ENCODE measurements around the gene SEMA7A.
"Not testable (repeated sequence)": the region's sequence is repeated elsewhere in the genome, so short reads cannot be mapped to it uniquely, and the experiment has no call there.

Gene SEMA7A, protein sequence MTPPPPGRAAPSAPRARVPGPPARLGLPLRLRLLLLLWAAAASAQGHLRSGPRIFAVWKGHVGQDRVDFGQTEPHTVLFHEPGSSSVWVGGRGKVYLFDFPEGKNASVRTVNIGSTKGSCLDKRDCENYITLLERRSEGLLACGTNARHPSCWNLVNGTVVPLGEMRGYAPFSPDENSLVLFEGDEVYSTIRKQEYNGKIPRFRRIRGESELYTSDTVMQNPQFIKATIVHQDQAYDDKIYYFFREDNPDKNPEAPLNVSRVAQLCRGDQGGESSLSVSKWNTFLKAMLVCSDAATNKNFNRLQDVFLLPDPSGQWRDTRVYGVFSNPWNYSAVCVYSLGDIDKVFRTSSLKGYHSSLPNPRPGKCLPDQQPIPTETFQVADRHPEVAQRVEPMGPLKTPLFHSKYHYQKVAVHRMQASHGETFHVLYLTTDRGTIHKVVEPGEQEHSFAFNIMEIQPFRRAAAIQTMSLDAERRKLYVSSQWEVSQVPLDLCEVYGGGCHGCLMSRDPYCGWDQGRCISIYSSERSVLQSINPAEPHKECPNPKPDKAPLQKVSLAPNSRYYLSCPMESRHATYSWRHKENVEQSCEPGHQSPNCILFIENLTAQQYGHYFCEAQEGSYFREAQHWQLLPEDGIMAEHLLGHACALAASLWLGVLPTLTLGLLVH

DNA sequence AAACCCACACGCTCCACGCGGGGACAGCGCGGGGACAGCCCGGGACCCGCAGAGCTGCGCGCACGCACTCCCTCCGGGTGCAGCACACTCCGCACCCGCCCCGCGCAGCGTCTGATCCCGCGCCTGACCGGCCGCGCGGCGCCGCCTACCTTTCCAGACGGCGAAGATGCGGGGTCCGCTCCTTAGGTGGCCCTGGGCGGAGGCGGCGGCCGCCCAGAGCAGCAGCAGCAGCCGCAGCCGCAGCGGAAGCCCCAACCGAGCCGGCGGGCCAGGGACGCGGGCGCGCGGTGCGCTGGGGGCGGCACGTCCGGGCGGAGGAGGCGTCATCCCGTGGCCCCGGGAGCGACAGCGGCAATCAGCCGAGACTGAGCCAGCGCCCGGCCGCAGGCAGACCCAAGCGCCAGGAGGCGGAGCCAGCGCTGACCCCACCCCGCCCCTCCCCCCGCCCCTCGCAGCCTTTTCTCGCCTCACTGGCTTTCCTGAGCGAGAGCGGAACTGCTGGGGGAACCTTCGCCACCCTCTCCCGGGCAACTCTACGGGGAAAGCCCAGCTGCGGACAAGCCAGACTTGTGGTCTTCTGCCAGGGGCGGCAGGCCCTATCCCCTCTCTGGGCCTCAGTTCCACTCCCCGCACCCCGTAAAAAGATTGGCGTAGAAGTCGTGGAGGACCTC lies at the start of gene SEMA7A:
SEMA7A (minus strand) TSS at position 367 of the 671 bp plus-strand sequence; CDS start at position 327, 40 bp downstream.
- peak; percentile 70 to 76 for DNase-seq (ENCODE audit: low read depth in 2 of 2)

- no peak for DNase-seq (ENCODE audit: low read depth in 2 of 2)
Measured at GRCh38 chr15:74482661-74483060, 48.9 kb upstream of the SEMA7A start.

DNA sequence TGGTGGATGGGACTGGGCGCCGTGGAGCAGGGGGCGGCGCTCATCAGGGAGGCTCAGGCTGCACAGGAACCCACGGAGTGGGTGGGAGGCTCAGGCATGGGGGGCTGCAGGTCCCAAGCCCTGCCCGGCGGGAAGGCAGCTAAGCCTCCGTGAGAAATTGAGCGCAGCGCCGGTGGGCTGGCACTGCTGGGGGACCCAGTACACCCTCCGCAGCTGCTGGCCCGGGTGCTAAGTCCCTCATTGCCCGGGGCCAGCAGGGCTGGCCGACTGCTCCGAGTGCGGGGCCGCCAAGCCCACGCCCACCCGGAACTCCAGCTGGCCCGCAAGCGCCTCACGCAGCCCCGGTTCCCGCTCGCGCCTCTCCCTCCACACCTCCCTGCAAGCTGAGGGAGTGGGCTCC lies 46.6 kb upstream of the SEMA7A start:
- DNase-seq (ENCODE audit: low read depth in 2 of 2): not testable (repeated sequence)

- DNase-seq (ENCODE audit: low read depth in 2 of 2): not testable (repeated sequence)
Measured at GRCh38 chr15:74471621-74472020, 37.9 kb upstream of the SEMA7A start.

DNA sequence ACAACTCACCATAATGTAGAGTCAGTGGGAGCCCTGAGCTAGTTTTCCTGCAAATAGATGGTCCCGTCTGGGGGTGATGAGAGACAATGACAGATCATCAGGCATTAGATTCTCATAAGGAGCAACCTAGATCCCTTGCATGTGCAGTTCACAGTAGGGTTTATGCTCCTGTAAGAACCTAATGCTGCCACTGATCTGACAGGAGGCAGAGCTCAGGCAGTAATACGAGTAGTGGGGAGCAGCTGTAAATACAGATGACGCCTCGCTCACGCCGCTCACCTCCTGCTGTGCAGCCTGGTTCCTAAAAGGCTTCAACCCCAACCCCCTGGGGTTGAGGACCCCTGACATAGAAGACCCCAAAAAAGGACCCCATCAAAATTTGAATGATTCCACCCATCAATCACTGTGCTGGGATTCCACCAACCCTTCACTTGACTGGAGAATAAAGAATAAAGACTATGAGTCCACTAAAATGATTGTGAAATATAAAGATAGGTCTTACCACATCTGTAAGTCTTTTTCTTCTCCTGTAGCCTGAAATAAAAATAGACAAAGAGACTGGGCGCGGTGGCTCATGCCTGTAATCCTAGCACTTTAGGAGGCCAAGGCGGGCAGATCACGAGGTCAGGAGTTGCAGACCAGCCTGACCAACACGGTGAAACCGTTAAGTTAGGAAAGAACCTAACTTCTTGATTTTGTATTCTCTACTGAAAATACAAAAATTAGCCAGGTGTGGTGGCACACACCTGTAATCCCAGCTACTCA lies 37.1 kb upstream of the SEMA7A start:
- DNase-seq (ENCODE audit: low read depth in 2 of 2): no peak

GRCh38 chr15:74468341-74469032 lies 34.7 kb upstream of the SEMA7A start:
- DNase-seq (ENCODE audit: low read depth in 2 of 2): no peak

DNA sequence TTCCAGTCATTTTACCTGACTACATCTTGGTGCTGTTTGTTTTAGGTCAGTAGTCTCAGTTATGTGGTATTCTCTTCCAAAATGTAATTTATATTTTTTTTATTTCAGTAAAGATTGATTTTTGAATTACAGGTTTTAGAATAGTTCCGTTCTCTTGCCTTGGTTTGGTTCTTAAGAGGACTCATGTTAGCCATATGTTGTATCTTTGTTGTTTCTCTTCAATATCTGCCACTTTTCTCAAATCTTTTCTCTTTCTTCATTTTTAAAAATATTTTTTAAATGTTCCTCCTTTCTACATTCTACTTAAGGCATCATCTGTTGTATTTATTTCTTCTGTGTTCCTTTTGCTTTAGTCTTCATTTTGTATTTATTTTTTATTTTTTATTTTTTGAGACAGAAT lies 32.8 kb upstream of the SEMA7A start:
- DNase-seq (ENCODE audit: low read depth in 2 of 2): no peak

DNA sequence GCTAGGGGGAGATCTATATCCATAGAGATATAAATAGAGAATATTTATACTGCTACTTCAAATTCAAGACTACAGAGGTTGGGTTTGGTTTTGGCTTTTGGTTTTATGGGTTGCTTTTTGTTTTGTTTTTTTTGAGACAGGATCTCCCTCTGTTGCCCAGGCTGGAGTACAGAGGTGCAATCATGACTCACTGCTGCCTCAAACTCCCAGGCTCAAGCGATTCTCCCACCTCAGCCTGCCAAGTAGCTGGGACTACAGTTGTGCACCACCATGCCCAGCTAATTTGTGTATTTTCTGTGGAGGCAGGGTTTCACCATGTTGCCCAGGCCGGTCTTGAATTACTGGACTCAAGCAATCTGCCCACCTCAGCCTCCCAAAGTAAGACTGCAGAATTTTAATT lies 31.1 kb upstream of the SEMA7A start:
- no peak for DNase-seq (ENCODE audit: low read depth in 2 of 2)

DNA sequence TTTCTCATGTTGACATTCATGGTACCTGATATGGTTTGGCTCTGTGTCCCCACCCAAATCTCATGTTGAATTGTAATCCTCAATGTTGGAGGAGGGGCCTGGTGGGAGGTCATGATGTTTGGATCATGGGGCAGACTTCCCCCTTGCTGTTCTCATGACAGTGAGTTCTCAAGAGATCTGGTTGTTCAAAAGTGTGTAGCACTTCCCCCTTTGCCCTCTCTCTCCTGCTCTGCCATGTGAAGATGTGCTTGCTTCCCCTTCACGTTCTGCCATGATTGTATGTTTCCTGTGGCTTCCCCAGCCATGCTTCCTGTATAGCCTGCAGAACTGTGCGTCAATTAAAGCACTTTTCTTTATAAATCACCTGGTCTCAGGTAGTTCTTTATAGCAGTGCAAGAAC lies 30.5 kb upstream of the SEMA7A start:
- no peak for DNase-seq (ENCODE audit: low read depth in 2 of 2)

GRCh38 chr15:74463634-74464033 lies 29.9 kb upstream of the SEMA7A start:
- DNase-seq (ENCODE audit: low read depth in 2 of 2): no peak

- DNase-seq (ENCODE audit: low read depth in 2 of 2): no peak
Measured at GRCh38 chr15:74461847-74462511, 28.2 kb upstream of the SEMA7A start.

- peak; percentile 97 to 98 for DNase-seq (ENCODE audit: low read depth in 2 of 2)
Measured at GRCh38 chr15:74460871-74461846, 27.4 kb upstream of the SEMA7A start, which contains the start of gene UBL7. TSS of gene UBL7 (minus strand) at chr15:74461160. CDS start at chr15:74458867, 2,293 bp downstream.

DNA sequence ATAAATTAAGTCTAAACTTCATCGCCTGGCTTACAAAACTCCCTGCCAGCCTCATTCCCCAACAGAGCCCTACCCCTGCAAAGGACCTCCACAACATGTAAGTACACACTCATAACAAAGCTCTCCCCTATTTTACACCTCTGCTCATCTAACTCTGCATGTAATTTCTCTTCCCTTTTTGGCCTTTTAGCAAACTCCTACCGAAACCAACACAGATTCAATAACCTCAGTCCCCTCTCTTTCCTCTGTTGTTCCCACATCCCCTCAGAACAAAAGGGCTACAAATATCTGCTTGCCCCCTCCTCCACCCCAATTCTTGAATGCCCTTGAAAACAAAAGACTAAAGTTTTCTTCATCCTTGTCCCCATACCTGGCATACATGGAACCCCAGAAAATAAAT lies 26.5 kb upstream of the SEMA7A start:
- no peak for DNase-seq (ENCODE audit: low read depth in 2 of 2)

- not testable (repeated sequence) for DNase-seq (ENCODE audit: low read depth in 2 of 2)
Measured at GRCh38 chr15:74459798-74460197, 26.0 kb upstream of the SEMA7A start.

DNA sequence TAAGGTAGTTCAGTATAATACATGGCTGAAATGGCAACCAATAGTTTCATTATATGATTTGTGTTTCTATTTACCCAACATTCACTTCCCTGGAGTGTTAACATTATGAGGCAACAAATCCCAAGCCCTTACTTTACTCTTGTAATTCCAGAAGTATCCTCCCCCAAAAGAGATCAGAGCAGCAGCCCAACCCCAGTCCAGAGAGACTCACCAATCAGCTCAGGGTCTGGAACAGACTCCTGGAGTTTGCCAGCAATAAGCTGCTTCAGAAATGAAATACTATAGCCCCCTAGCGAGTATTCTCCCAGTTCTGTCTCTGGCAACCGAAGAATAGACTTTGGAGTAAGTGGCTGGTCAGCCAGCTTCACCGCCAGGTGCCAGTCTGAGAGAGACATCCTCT lies 24.7 kb upstream of the SEMA7A start:
- no peak for DNase-seq (ENCODE audit: low read depth in 2 of 2)

GRCh38 chr15:74457036-74457435 lies 23.3 kb upstream of the SEMA7A start:
- not testable (repeated sequence) for DNase-seq (ENCODE audit: low read depth in 2 of 2)

DNA sequence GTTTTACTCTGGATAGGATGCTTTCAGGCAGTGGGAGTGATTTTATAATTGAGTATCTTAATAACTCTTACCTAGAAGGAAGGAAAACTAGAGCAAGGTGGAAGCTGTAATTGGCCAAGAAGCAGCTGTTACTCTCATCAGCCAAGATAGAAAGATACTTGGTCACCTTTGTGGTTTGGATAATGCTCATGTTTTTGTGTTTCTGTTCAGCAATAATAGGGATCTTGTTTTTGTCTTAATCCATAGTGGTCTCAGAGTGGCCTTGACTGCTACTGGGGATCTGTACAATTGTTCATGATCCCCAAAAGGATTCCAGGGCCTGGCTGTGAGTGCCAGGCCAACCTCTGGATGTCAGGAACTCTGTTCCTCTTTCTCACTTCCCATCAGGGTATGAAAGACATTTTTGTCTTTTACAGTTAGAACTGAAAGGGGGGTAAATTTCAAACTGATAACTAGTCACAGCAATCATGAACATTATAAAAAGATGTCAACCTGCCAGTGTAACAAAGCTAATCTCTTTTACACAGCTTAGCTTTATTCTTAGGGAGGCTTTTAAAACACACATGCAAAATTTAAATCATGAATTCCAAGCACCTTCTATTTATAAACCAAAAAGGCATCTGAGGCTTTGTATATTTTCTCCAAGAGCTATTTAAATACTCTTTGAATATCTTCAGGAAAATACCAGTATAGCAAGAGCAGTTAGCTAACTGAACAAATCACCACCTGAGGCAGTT lies 21.2 kb upstream of the SEMA7A start:
- no peak for DNase-seq (ENCODE audit: low read depth in 2 of 2)

DNA sequence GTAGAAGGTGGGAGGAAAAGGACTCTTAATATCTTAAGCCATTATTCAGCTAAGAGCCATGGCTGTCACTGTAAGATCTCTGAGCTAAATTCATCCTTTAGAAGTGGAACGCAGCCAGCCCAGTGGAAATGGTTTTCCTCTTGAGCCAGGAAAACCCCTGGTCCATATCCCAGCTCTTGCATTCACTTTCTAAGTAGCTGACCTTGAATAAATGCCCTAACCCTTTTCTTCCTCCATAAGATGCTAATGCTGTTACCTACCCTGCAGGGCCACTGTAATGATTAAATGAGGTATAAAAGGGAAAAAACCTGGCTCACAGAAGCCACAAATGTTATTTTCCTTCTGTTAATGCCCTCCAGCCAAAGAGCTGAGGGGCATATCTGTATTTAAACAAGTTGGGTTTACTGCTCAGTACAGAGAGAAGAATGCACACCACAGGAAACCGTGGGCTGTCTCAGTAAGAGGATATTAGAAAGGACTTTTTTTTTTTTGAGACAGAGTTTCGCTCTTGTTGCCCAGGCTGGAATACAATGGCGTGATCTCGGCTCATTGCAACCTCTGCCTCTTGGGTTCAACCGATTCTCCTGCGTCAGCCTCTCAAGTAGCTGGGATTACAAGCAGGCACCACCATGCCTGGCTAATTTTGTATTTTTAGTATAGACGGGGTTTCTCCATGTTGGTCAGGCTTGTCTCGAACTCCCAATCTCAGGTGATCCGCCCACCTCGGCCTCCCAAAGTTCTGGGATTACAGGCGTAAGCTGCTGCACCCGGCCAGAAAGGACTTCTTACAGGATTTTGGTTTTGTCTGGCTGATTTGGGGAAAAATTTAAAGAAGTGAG lies 20.4 kb upstream of the SEMA7A start:
- DNase-seq (ENCODE audit: low read depth in 2 of 2): no peak
